Body of pancreas (tissue), 4 donors: ENCODE results near the gene GALNT9. TPM values are rescaled to one million over a fixed set of nuclear protein-coding genes. Genes with fewer than 3 reads are reported as not detected.

Experiments
- ATAC-seq: fragments of 150-250 bp; one replicate; pipeline ENCODE4 v1.9.1; 2016
- DNase-seq, 4 donors: peaks; one replicate each; pipeline ENCODE4 v3.0.0-alpha.2; 2019
- H3K27ac ChIP-seq, 4 donors: fragments of 200-600 bp; sonication (generic); 1 replicate in 3 of 4; 2 replicates in 1 of 4; pipeline versions ENCODE4 v1.5.1 to v1.6.1; 2016 to 2019; ENCODE audit warnings: mild to moderate bottlenecking in 1 of 4, mixed read lengths in 1 of 4, moderate library complexity in 1 of 4
- H3K27me3 ChIP-seq, 2 donors: fragments of 200-600 bp; sonication (generic); one replicate each; pipeline ENCODE4 v1.6.0; 2016; ENCODE audit warnings: mild to moderate bottlenecking in 1 of 2
- H3K36me3 ChIP-seq, 2 donors: fragments of 200-600 bp; sonication (generic); replicated peaks in 1 of 2; 2 replicates each; pipeline ENCODE4 v1.5.1; 2016; ENCODE audit warnings: low read depth in 2 of 2; ENCODE audit not compliant: insufficient read depth in 1 of 2
- H3K4me1 ChIP-seq: fragments of 200-600 bp; sonication (generic); one replicate; pipeline ENCODE4 v1.6.0; 2016
- H3K4me3 ChIP-seq, 2 donors: fragments of 200-600 bp; sonication (generic); 1 replicate in 1 of 2; 2 replicates in 1 of 2; pipeline ENCODE4 v1.5.1; 2016 to 2019
- H3K9me3 ChIP-seq, 3 donors: fragments of 200-600 bp; sonication (generic); 1 replicate in 2 of 3; 2 replicates in 1 of 3; pipeline ENCODE4 v1.5.1; 2016
- CTCF ChIP-seq, 7 experiments: fragments of 450-650 bp in 4 of 7; fragments of 200-600 bp in 3 of 7; sonication (generic) in 3 of 7; IDR thresholded peaks; one replicate each; pipeline ENCODE4 v1.5.1; 2016 to 2019; ENCODE audit warnings: antibody characterized with exemption in 7 of 7
- POLR2A ChIP-seq, 3 donors: fragments of 450-650 bp; IDR thresholded peaks; one replicate each; pipeline ENCODE4 v1.6.1; 2016; ENCODE audit warnings: antibody characterized with exemption in 3 of 3, mild to moderate bottlenecking in 2 of 3
- WGBS, 2 donors: methylation state at CpG; one replicate each; pipeline ENCODE4 v1.1.5; 2017; 5-methylcytosine and 5-hydroxymethylcytosine counted together
- intact Hi-C: fragments of 100-400 bp; cut with DNase I; formaldehyde crosslinking; loops from one replicate; pipeline ENCODE4 v1.15.1; 2023
- total RNA-seq, 2 donors: library from RNA; depleted of rRNA; stranded (reverse); fragments of >200 nt; gene quantifications; one replicate each; pipeline ENCODE4 v1.1.0, GENCODE V29; 2016

GALNT9 gene
- total RNA-seq, 2 donors from 2014 or later = not detected

GRCh38 chr12:132318618-132319033 is 10.8 kb downstream of the GALNT9 start:
- Histone ChIP-seq H3K27ac (no peak overlapping the region), H3K4me3 (no peak overlapping the region), H3K36me3 (no peaks in the 10 kb centered on the region), H3K4me1 (no peaks in the 10 kb centered on the region), H3K27me3 (no peaks in the 10 kb centered on the region), H3K9me3 (no peaks in the 10 kb centered on the region)
- no peak for DNase-seq
- TF ChIP-seq CTCF (IDR thresholded peaks at IDR 0.05) (no peak), POLR2A (IDR thresholded peaks at IDR 0.05) (no peak)
- ATAC-seq = no peak
- intact Hi-C loops = no loop called here
- WGBS, 2 donors = 72% methylated on average over 14 of the region's 19 CpGs; no CpG with 5 or more reads in 1 of the 2 donors

GRCh38 chr12:132318135-132318534 is 11.3 kb downstream of the GALNT9 start:
- H3K27ac ChIP-seq = no peak overlapping the region
- intact Hi-C loops = no loop called here
- H3K9me3 ChIP-seq = no peaks in the 10 kb centered on the region
- no peak for ATAC-seq
- no peaks in the 10 kb centered on the region for H3K27me3 ChIP-seq
- no peaks in the 10 kb centered on the region for H3K4me1 ChIP-seq
- no peak for DNase-seq
- H3K4me3 ChIP-seq = no peak overlapping the region
- H3K36me3 ChIP-seq = no peaks in the 10 kb centered on the region
- no peak for TF ChIP-seq POLR2A (IDR thresholded peaks at IDR 0.05)
- no peak for TF ChIP-seq CTCF (IDR thresholded peaks at IDR 0.05)
- 69 to 84% methylated on average over 5 to 10 of the region's 10 CpGs for WGBS, 2 donors

GRCh38 chr12:132317233-132317938 is 12.0 kb downstream of the GALNT9 start:
- H3K4me3 ChIP-seq = no peak overlapping the region
- no peaks in the 10 kb centered on the region for H3K27me3 ChIP-seq
- intact Hi-C loops = no loop called here
- 60 to 65% methylated on average over 17 to 19 of the region's 19 CpGs for WGBS, 2 donors
- ATAC-seq (no peak), DNase-seq (no peak)
- no peaks in the 10 kb centered on the region for H3K36me3 ChIP-seq
- no peaks in the 10 kb centered on the region for H3K4me1 ChIP-seq
- TF ChIP-seq POLR2A (IDR thresholded peaks at IDR 0.05) (no peak), CTCF (IDR thresholded peaks at IDR 0.05) (no peak)
- H3K27ac ChIP-seq = no peak overlapping the region
- H3K9me3 ChIP-seq = no peaks in the 10 kb centered on the region

GRCh38 chr12:132316497-132317232 is 12.7 kb downstream of the GALNT9 start:
- no peaks in the 10 kb centered on the region for H3K36me3 ChIP-seq
- H3K27ac ChIP-seq = no peak overlapping the region
- no peaks in the 10 kb centered on the region for H3K27me3 ChIP-seq
- no peak for DNase-seq
- TF ChIP-seq CTCF (IDR thresholded peaks at IDR 0.05) (no peak), POLR2A (IDR thresholded peaks at IDR 0.05) (no peak)
- peaks cover 0 to under 1% (median 0%) of the 10 kb centered on the region in 3 donors for H3K9me3 ChIP-seq
- no peak overlapping the region for H3K4me3 ChIP-seq
- WGBS, 2 donors = 50 to 51% methylated on average over 16 to 17 of the region's 17 CpGs
- ATAC-seq = no peak
- intact Hi-C loops = no loop called here
- H3K4me1 ChIP-seq = no peaks in the 10 kb centered on the region
